Superior temporal gyrus (tissue), 1 donor: Measurements from ENCODE around the gene CYBRD1.

Experiments
- DNase-seq: peaks from one replicate; pipeline ENCODE4 v3.0.0-alpha.2; 2016; ENCODE audit errors: extremely low spot score

Gene CYBRD1

GRCh38 chr2:171600126-171600525 lies 77.9 kb downstream of the CYBRD1 start:
- DNase-seq = no peak

GRCh38 chr2:171602352-171602751 lies 80.1 kb downstream of the CYBRD1 start:
- DNase-seq = no peak
